HepG2 (cell line): ENCODE data around the gene SFT2D2. TPM values are rescaled to one million over a fixed set of nuclear protein-coding genes. Genes with fewer than 3 reads are reported as not detected.
A peak's percentile ranks its signal among the peaks of the same experiment; 100 is the strongest.

ENCODE experiments used
- ATAC-seq: fragments of 200-7000 bp; cut with Tn5 transposase; 3 replicates; pipeline ENCODE4 v1.9.1; 2020; ENCODE audit warnings: mild to moderate bottlenecking, moderate library complexity
- BruUV-seq: library from RNA; stranded (reverse); fragments of 400-500 nt; replicated peaks from 2 replicates; lab custom pipeline; 2021; lab: Mats Ljungman, UMichigan
- CTCF ChIA-PET: fragments of 300-600 bp; formaldehyde crosslinking; extraction: SDS; loops from one replicate; lab custom pipeline; 2021; ENCODE audit warnings: low total read pairs, inconsistent platforms, low intra/inter-chr PET ratio; lab: Yijun Ruan, JAX
- POLR2A ChIA-PET: fragments of 350-600 bp; sonication (Branson Sonifier 250); formaldehyde crosslinking; loops from one replicate; lab custom pipeline; 2020; ENCODE audit warnings: antibody characterized with exemption, inconsistent platforms; lab: Yijun Ruan, JAX
- DNase-seq: peaks from one replicate; pipeline ENCODE4 v3.0.0-alpha.2; 2015; ENCODE audit warnings: low spot score
- FAIRE-seq: peaks from 3 replicates; lab custom pipeline; 2011; peaks lifted over from hg19 to GRCh38; lab: Jason Lieb, UNC
- H2AFZ ChIP-seq: one replicate; pipeline ENCODE4 v1.6.1; 2011; ENCODE audit warnings: low read length, inconsistent platforms
- H3K27ac ChIP-seq: fragments of 300-600 bp; 3 replicates; pipeline ENCODE4 v1.8.0; 2011; ENCODE audit warnings: mixed run types, mild to moderate bottlenecking, mixed read lengths, low read length, inconsistent platforms; ENCODE audit not compliant: insufficient read depth; ENCODE audit errors: extremely low read length
- H3K27me3 ChIP-seq, 2 experiments: fragments of 200-600 bp in 1 of 2; 2 replicates in 1 of 2; 3 replicates in 1 of 2; pipeline versions ENCODE4 v1.6.0 to v1.8.0; 2011; ENCODE audit warnings: low read length in 2 of 2, mild to moderate bottlenecking in 2 of 2, moderate library complexity in 2 of 2, inconsistent platforms in 1 of 2; ENCODE audit not compliant: insufficient read depth in 2 of 2, control insufficient read depth in 1 of 2
- H3K36me3 ChIP-seq, 2 experiments: fragments of 200-600 bp in 1 of 2; replicated peaks in 1 of 2; 2 replicates in 1 of 2; 3 replicates in 1 of 2; pipeline versions ENCODE4 v1.5.1 to v1.8.0; 2011; ENCODE audit warnings: low read length in 2 of 2, inconsistent platforms in 1 of 2; ENCODE audit not compliant: insufficient read depth in 2 of 2, control insufficient read depth in 1 of 2
- H3K4me1 ChIP-seq: 2 replicates; pipeline ENCODE4 v1.5.1; 2012; ENCODE audit warnings: low read length, inconsistent platforms; ENCODE audit not compliant: insufficient read depth
- H3K4me2 ChIP-seq: 2 replicates; pipeline ENCODE4 v1.6.0; 2011; ENCODE audit warnings: low read depth, low read length, inconsistent platforms
- H3K4me3 ChIP-seq, 3 experiments: fragments of 200-600 bp in 1 of 3; sonication (generic), shearing (Covaris generic) in 1 of 3; replicated peaks in 1 of 3; 2 replicates each; pipeline ENCODE4 v1.5.1; 2011 to 2016; ENCODE audit warnings: low read length in 3 of 3, inconsistent platforms in 2 of 3, low read depth in 2 of 3, mild to moderate bottlenecking in 2 of 3, control low read depth in 1 of 3, mixed read lengths in 1 of 3; ENCODE audit not compliant: insufficient read depth in 1 of 3
- H3K79me2 ChIP-seq: one replicate; pipeline ENCODE4 v1.6.1; 2011; ENCODE audit warnings: low read length, inconsistent platforms; ENCODE audit not compliant: insufficient read depth
- H3K9ac ChIP-seq: 2 replicates; pipeline ENCODE4 v1.6.0; 2011; ENCODE audit warnings: mild to moderate bottlenecking, low read depth, low read length, inconsistent platforms; ENCODE audit not compliant: insufficient read depth
- H3K9me3 ChIP-seq: 2 replicates; pipeline ENCODE4 v1.5.1; 2012; ENCODE audit warnings: mild to moderate bottlenecking, low read length
- H4K20me1 ChIP-seq: 2 replicates; pipeline ENCODE4 v1.6.0; 2011; ENCODE audit warnings: inconsistent platforms, mild to moderate bottlenecking, low read length, moderate library complexity; ENCODE audit not compliant: insufficient read depth
- CEBPB ChIP-seq: IDR thresholded peaks from 2 replicates; pipeline ENCODE4 v1.6.1; 2011; ENCODE audit warnings: low read depth, low read length, improper control_type of control experiment, borderline replicate concordance
- HNF4A ChIP-seq: sonication (generic); formaldehyde crosslinking; IDR thresholded peaks from 2 replicates; pipeline ENCODE4 v1.4.0; 2020; ENCODE audit warnings: missing genetic modification reagents
- MIER2 ChIP-seq: IDR thresholded peaks from 2 replicates; pipeline ENCODE4 v1.6.1; 2016; ENCODE audit warnings: missing biosample characterization, missing genetic modification reagents
- WGBS: methylation state at CpG from one replicate; pipeline ENCODE4 v1.1.6; 2017; ENCODE audit warnings: low lambda C conversion rate; 5-methylcytosine and 5-hydroxymethylcytosine counted together
- in situ Hi-C: cut with HindIII; loops from 2 replicates; pipeline ENCODE4 v1.10.0; 2017; ENCODE audit warnings: low pct_unique_long_range_greater_than_20kb; ENCODE audit not compliant: extremely low pct_ligation_motif_present
- intact Hi-C: fragments of 100-400 bp; cut with micrococcal nuclease; formaldehyde crosslinking; loops from one replicate; pipeline ENCODE4 v1.10.0; 2022; ENCODE audit not compliant: unreplicated experiment
- polyA plus RNA-seq, 8 experiments: library from polyadenylated mRNA; depleted of rRNA in 3 of 8; stranded (reverse) in 7 of 8; unstranded in 1 of 8; fragments of >200 nt; fragmentation: Illumina TruSeq in 4 of 8; extraction: Trizol in 4 of 8; gene quantifications; 2 replicates each; pipeline versions ENCODE4 v1.2.1 to v1.2.3, GENCODE V29; 2011 to 2016; ENCODE audit warnings: low read depth in 4 of 8, missing spikeins in 1 of 8, mixed read lengths in 1 of 8; ENCODE audit not compliant: insufficient read depth in 1 of 8
- small RNA-seq, 3 experiments: library from RNA; depleted of rRNA; stranded (forward); fragments of <200 nt; gene quantifications; one replicate each; pipeline ENCODE3, GENCODE V24; 2012; ENCODE audit warnings: low read depth in 2 of 3, low replicate concordance in 1 of 3; ENCODE audit not compliant: insufficient read length in 3 of 3, insufficient read depth in 2 of 3
- total RNA-seq, 5 experiments: library from RNA; depleted of rRNA; stranded (reverse); fragments of >200 nt; fragmentation: Illumina TruSeq; extraction: Trizol; gene quantifications; 2 replicates each; pipeline ENCODE4 v1.2.3, GENCODE V29; 2016; ENCODE audit warnings: low read depth in 1 of 5

Gene SFT2D2
- total and polyA plus RNA-seq, 2 of the 13 experiments (the other 11 are each of a cell fraction or from before 2014, with no cell fraction given), result 10.0 to 28.8 TPM

DNA sequence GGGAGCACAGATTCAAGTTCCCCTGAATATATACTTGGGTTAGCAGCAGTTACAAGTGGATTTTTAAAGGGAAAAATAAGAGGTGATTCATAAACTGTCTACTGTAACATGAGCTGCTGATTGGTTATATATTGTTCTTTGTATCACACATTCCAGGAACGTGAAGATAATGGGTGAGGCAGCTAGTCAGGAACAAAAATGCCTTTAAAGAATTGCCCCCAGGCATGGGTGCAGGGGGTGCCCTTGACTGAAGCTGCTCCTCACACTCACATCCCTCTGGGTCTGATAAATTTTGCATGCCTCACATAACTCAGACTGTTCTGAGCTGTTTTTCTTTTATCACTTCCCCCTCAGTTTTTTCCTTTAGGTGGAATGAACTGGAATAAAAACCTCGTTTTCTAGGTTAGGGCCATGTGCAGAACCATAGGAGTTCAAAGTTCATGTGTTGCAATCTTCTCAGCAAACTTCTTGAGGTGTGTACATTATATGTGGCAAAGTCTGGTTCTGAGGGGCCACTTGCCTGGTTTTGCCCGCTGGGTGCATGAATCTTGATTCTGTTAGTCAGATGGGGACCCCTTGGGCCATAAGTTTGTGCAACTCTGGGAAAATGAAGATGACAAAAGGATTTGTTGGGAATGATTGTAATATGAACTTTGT is 76.0 kb downstream of the SFT2D2 start:
- Histone ChIP-seq H3K36me3 (no peaks in the 10 kb centered on the region), H3K27ac (no peak overlapping the region), H4K20me1 (no peaks in the 10 kb centered on the region), H2AFZ (no peak overlapping the region), H3K79me2 (no peaks in the 10 kb centered on the region), H3K9ac (no peak overlapping the region), H3K4me2 (no peak overlapping the region), H3K4me1 (peaks cover 8% of the 10 kb centered on the region), H3K9me3 (no peaks in the 10 kb centered on the region), H3K4me3 (no peak overlapping the region), H3K27me3 (no peaks in the 10 kb centered on the region)
- BruUV-seq, result no TSS peak
- ChIA-PET CTCF (no interaction called here), POLR2A (no interaction called here)
- DNase-seq (peak; percentile 6), FAIRE-seq (no peak), ATAC-seq (no peak)
- in situ Hi-C loops (no loop called here), intact Hi-C loops (no loop called here)
- no peak for TF ChIP-seq MIER2 (CRISPR knock-in tag)
- peak; percentile 35 for TF ChIP-seq HNF4A (CRISPR knock-in tag)
- peak; percentile 29; the same call in 1 of the 2 replicates for TF ChIP-seq CEBPB
- WGBS, result 37% methylated on average over 3 of the region's 3 CpGs

Small RNA genes within 50 kb of the gene (small RNA-seq; reads per million reads assigned to genes)
- gene AL021397.1 (0 reads per million in 3 experiments), gene RNU6-1310P (0 to 0.97 (median 0) reads per million in 3 experiments)

Other genes starting within 250 kb of the SFT2D2 start
- gene GPR161, start 89.1 kb upstream of the SFT2D2 start, total RNA-seq (2016; rRNA removed; fragmentation: Illumina TruSeq; extraction: Trizol), result 0.08 and 0.35 TPM in 2 replicates
- 0.13 TPM in 2 replicates for gene GPR161, start 89.1 kb upstream of the SFT2D2 start, polyA plus RNA-seq (2011; rRNA removed)
- gene TIPRL, start 47.0 kb upstream of the SFT2D2 start, total RNA-seq (2016; rRNA removed; fragmentation: Illumina TruSeq; extraction: Trizol), result 22.8 and 33.5 TPM in 2 replicates
- gene TIPRL, start 47.0 kb upstream of the SFT2D2 start, polyA plus RNA-seq (2011; rRNA removed), result 7.6 and 10.1 TPM in 2 replicates
- gene TBX19, start 54.9 kb downstream of the SFT2D2 start, total RNA-seq (2016; rRNA removed; fragmentation: Illumina TruSeq; extraction: Trizol), result 0.18 and 0.31 TPM in 2 replicates
- 1.3 and 1.4 TPM in 2 replicates for gene TBX19, start 54.9 kb downstream of the SFT2D2 start, polyA plus RNA-seq (2011; rRNA removed)